ENCODE data around the gene DENND1C.

- TF ChIP-seq CTCF (conservative IDR thresholded peaks at IDR 0.05; ENCODE audit: low read depth, low read length) (no peak), EZH2 (IDR thresholded peaks at IDR 0.05; ENCODE audit: borderline replicate concordance, low read depth, low read length, poor library complexity, severe bottlenecking) (no peak)
Observed at GRCh38 chr19:6480848-6481415, 655 bp downstream of the DENND1C start.
